Measurements from ENCODE around the gene DYNC1H1. TPM values are rescaled to one million over a fixed set of nuclear protein-coding genes. Genes with fewer than 3 reads are reported as not detected.

DYNC1H1 gene
- total and polyA plus RNA-seq, 2 donors (not counting 1 experiment from before 2014, with no cell fraction given): 128 to 677 TPM

GRCh38 chr14:101948666-101949216 is 15.6 kb upstream of the DYNC1H1 start:
- no peaks in the 10 kb centered on the region for H3K36me3 ChIP-seq (ENCODE audit: control insufficient read depth, insufficient read depth, low read length)
- H3K79me2 ChIP-seq (ENCODE audit: control insufficient read depth, insufficient read depth, low read length): peaks cover 11% of the 10 kb centered on the region
- peak overlapping the region; percentile 98 for H3K9ac ChIP-seq (ENCODE audit: insufficient read depth, low read length)
- H3K4me2 ChIP-seq (ENCODE audit: extremely low read depth, insufficient read depth, low read length): peak overlapping the region; percentile 100
- H3K4me3 ChIP-seq (replicated peaks in 1 of 4; ENCODE audit: control extremely low read depth in 1 of 4, insufficient read depth in 1 of 4, low read depth in 3 of 4, low read length in 4 of 4): peak overlapping the region; percentile 95 to 96 (median 95)
- peak overlapping the region; percentile 99 for H3K27ac ChIP-seq (ENCODE audit: insufficient read depth, low read length)
- TF ChIP-seq EZH2 (IDR thresholded peaks at IDR 0.05; ENCODE audit: low read length, missing control alignments): no peak
- TF ChIP-seq, protein P1, sequence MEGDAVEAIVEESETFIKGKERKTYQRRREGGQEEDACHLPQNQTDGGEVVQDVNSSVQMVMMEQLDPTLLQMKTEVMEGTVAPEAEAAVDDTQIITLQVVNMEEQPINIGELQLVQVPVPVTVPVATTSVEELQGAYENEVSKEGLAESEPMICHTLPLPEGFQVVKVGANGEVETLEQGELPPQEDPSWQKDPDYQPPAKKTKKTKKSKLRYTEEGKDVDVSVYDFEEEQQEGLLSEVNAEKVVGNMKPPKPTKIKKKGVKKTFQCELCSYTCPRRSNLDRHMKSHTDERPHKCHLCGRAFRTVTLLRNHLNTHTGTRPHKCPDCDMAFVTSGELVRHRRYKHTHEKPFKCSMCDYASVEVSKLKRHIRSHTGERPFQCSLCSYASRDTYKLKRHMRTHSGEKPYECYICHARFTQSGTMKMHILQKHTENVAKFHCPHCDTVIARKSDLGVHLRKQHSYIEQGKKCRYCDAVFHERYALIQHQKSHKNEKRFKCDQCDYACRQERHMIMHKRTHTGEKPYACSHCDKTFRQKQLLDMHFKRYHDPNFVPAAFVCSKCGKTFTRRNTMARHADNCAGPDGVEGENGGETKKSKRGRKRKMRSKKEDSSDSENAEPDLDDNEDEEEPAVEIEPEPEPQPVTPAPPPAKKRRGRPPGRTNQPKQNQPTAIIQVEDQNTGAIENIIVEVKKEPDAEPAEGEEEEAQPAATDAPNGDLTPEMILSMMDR (conservative IDR thresholded peaks at IDR 0.05 in 1 of 2, IDR thresholded peaks at IDR 0.05 in 1 of 2; ENCODE audit: low read depth in 1 of 2, low read length in 2 of 2): no peak
- H3K4me1 ChIP-seq (ENCODE audit: control insufficient read depth, extremely low read depth, insufficient read depth, low read length): peaks cover 9% of the 10 kb centered on the region
- H2AFZ ChIP-seq (ENCODE audit: low read length): peak overlapping the region; percentile 94
- no peaks in the 10 kb centered on the region for H3K9me3 ChIP-seq (ENCODE audit: control insufficient read depth, insufficient read depth, low read depth, low read length)
- no peak for DNase-seq (ENCODE audit: low read depth in 2 of 2)
- peaks cover 8% of the 10 kb centered on the region for H3K27me3 ChIP-seq (ENCODE audit: control insufficient read depth, insufficient read depth, low read length)
- no peaks in the 10 kb centered on the region for H4K20me1 ChIP-seq (ENCODE audit: control insufficient read depth, extremely low read depth, insufficient read depth, low read length)

- Histone ChIP-seq H3K27me3 (ENCODE audit: control insufficient read depth, insufficient read depth, low read length) (peaks cover 8% of the 10 kb centered on the region), H3K4me1 (ENCODE audit: control insufficient read depth, extremely low read depth, insufficient read depth, low read length) (peaks cover 9% of the 10 kb centered on the region), H2AFZ (ENCODE audit: low read length) (no peak overlapping the region), H3K27ac (ENCODE audit: insufficient read depth, low read length) (no peak overlapping the region), H3K36me3 (ENCODE audit: control insufficient read depth, insufficient read depth, low read length) (no peaks in the 10 kb centered on the region), H4K20me1 (ENCODE audit: control insufficient read depth, extremely low read depth, insufficient read depth, low read length) (no peaks in the 10 kb centered on the region), H3K79me2 (ENCODE audit: control insufficient read depth, insufficient read depth, low read length) (peaks cover 11% of the 10 kb centered on the region), H3K4me3 (replicated peaks in 1 of 4; ENCODE audit: control extremely low read depth in 1 of 4, insufficient read depth in 1 of 4, low read depth in 3 of 4, low read length in 4 of 4) (no peak overlapping the region), H3K9ac (ENCODE audit: insufficient read depth, low read length) (no peak overlapping the region), H3K9me3 (ENCODE audit: control insufficient read depth, insufficient read depth, low read depth, low read length) (no peaks in the 10 kb centered on the region), H3K4me2 (ENCODE audit: extremely low read depth, insufficient read depth, low read length) (no peak overlapping the region)
- no peak for TF ChIP-seq EZH2 (IDR thresholded peaks at IDR 0.05; ENCODE audit: low read length, missing control alignments)
- TF ChIP-seq, protein P1 (conservative IDR thresholded peaks at IDR 0.05 in 1 of 2, IDR thresholded peaks at IDR 0.05 in 1 of 2; ENCODE audit: low read depth in 1 of 2, low read length in 2 of 2): peak in 1 of 2 donors; percentile 8
- no peak for DNase-seq (ENCODE audit: low read depth in 2 of 2)
Observed at GRCh38 chr14:101950100-101950499, 14.3 kb upstream of the DYNC1H1 start.

DNA sequence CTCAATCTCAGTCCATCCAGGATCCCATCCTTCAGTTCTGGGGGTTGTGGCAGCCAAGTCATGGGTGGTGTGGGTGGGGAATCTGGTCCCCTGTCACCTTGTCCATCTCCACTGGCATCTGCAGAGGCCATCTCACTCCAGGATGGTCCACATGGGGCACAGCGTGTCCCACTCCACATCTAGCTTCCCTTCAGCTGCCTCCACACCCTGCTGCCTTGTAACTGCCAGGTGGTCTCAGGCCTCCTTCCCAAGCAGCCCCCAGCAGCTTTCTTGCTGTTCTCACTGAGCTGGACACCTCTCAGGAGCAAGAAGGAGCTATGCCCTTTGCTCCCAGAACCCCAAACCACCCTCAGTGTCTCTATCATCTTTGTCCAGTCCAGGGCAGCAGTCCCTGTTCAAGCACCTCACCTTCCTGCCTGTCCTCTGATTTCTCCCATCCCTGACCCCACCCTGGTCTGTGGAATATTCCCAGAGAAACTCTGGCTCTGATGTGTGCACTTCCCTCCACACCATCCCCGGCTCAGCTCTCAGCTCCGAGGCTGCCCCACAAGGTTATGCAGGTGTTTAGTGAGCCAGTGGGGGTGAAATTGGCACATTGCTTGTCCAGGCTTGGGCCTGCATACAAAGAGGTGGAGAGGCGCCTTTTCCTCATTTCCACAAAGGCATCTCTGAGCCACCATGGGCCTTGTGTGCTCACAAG is 13.7 kb upstream of the DYNC1H1 start:
- H3K4me3 ChIP-seq (replicated peaks in 1 of 4; ENCODE audit: control extremely low read depth in 1 of 4, insufficient read depth in 1 of 4, low read depth in 3 of 4, low read length in 4 of 4): no peak overlapping the region
- no peaks in the 10 kb centered on the region for H3K36me3 ChIP-seq (ENCODE audit: control insufficient read depth, insufficient read depth, low read length)
- no peaks in the 10 kb centered on the region for H3K9me3 ChIP-seq (ENCODE audit: control insufficient read depth, insufficient read depth, low read depth, low read length)
- TF ChIP-seq, protein P1 (conservative IDR thresholded peaks at IDR 0.05 in 1 of 2, IDR thresholded peaks at IDR 0.05 in 1 of 2; ENCODE audit: low read depth in 1 of 2, low read length in 2 of 2): no peak
- TF ChIP-seq EZH2 (IDR thresholded peaks at IDR 0.05; ENCODE audit: low read length, missing control alignments): no peak
- peaks cover 6% of the 10 kb centered on the region for H3K27me3 ChIP-seq (ENCODE audit: control insufficient read depth, insufficient read depth, low read length)
- DNase-seq (ENCODE audit: low read depth in 2 of 2): no peak
- H3K27ac ChIP-seq (ENCODE audit: insufficient read depth, low read length): no peak overlapping the region
- no peak overlapping the region for H2AFZ ChIP-seq (ENCODE audit: low read length)
- H3K9ac ChIP-seq (ENCODE audit: insufficient read depth, low read length): no peak overlapping the region
- H4K20me1 ChIP-seq (ENCODE audit: control insufficient read depth, extremely low read depth, insufficient read depth, low read length): no peaks in the 10 kb centered on the region
- H3K4me1 ChIP-seq (ENCODE audit: control insufficient read depth, extremely low read depth, insufficient read depth, low read length): peaks cover 9% of the 10 kb centered on the region
- peaks cover 11% of the 10 kb centered on the region for H3K79me2 ChIP-seq (ENCODE audit: control insufficient read depth, insufficient read depth, low read length)
- H3K4me2 ChIP-seq (ENCODE audit: extremely low read depth, insufficient read depth, low read length): no peak overlapping the region

All from fibroblast of lung (primary cell).